ENCODE results near the gene TM4SF5. TPM values are rescaled to one million over a fixed set of nuclear protein-coding genes. Genes with fewer than 3 reads are reported as not detected.

Gene TM4SF5
- total RNA-seq, 1 donor from 2014 or later: not detected

GRCh38 chr17:4743898-4744297 is 27.8 kb upstream of the TM4SF5 start:
- DNase-seq (ENCODE audit: low read depth) (no peak), FAIRE-seq (no peak)
- H3K36me3 ChIP-seq (ENCODE audit: control insufficient read depth, insufficient read depth, low read length): no peaks in the 10 kb centered on the region
- no peak overlapping the region for H3K4me3 ChIP-seq (ENCODE audit: low read depth, low read length)
- peaks cover 10% of the 10 kb centered on the region for H3K27me3 ChIP-seq (ENCODE audit: control insufficient read depth, insufficient read depth, low read length)
- no peak for TF ChIP-seq CTCF (IDR thresholded peaks at IDR 0.05; ENCODE audit: insufficient read depth, low read length, severe bottlenecking)

GRCh38 chr17:4744999-4745969 is 26.4 kb upstream of the TM4SF5 start:
- FAIRE-seq (no peak), DNase-seq (ENCODE audit: low read depth) (no peak)
- H3K27me3 ChIP-seq (ENCODE audit: control insufficient read depth, insufficient read depth, low read length): peaks cover 10% of the 10 kb centered on the region
- no peak for TF ChIP-seq CTCF (IDR thresholded peaks at IDR 0.05; ENCODE audit: insufficient read depth, low read length, severe bottlenecking)
- no peak overlapping the region for H3K4me3 ChIP-seq (ENCODE audit: low read depth, low read length)
- no peaks in the 10 kb centered on the region for H3K36me3 ChIP-seq (ENCODE audit: control insufficient read depth, insufficient read depth, low read length)

- no peaks in the 10 kb centered on the region for H3K36me3 ChIP-seq (ENCODE audit: control insufficient read depth, insufficient read depth, low read length)
- DNase-seq (ENCODE audit: low read depth) (no peak), FAIRE-seq (no peak)
- TF ChIP-seq CTCF (IDR thresholded peaks at IDR 0.05; ENCODE audit: insufficient read depth, low read length, severe bottlenecking): no peak
- H3K27me3 ChIP-seq (ENCODE audit: control insufficient read depth, insufficient read depth, low read length): peaks cover 9% of the 10 kb centered on the region
- H3K4me3 ChIP-seq (ENCODE audit: low read depth, low read length): no peak overlapping the region
These were observed 23.8 kb upstream of the TM4SF5 start for GRCh38 chr17:4747847-4748246.

GRCh38 chr17:4748686-4749085 is 23.0 kb upstream of the TM4SF5 start:
- no peak for DNase-seq (ENCODE audit: low read depth)
- TF ChIP-seq CTCF (IDR thresholded peaks at IDR 0.05; ENCODE audit: insufficient read depth, low read length, severe bottlenecking): no peak
- Histone ChIP-seq H3K4me3 (ENCODE audit: low read depth, low read length) (no peak overlapping the region), H3K36me3 (ENCODE audit: control insufficient read depth, insufficient read depth, low read length) (no peaks in the 10 kb centered on the region), H3K27me3 (ENCODE audit: control insufficient read depth, insufficient read depth, low read length) (peaks cover 9% of the 10 kb centered on the region)
- no peak for FAIRE-seq

- TF ChIP-seq CTCF (IDR thresholded peaks at IDR 0.05; ENCODE audit: insufficient read depth, low read length, severe bottlenecking): no peak
- FAIRE-seq (no peak), DNase-seq (ENCODE audit: low read depth) (no peak)
- peaks cover 6% of the 10 kb centered on the region for H3K27me3 ChIP-seq (ENCODE audit: control insufficient read depth, insufficient read depth, low read length)
- no peaks in the 10 kb centered on the region for H3K36me3 ChIP-seq (ENCODE audit: control insufficient read depth, insufficient read depth, low read length)
- no peak overlapping the region for H3K4me3 ChIP-seq (ENCODE audit: low read depth, low read length)
These were observed 21.1 kb upstream of the TM4SF5 start for GRCh38 chr17:4750606-4751005.
